Cardiac fibroblast (primary cell): ENCODE measurements around the gene FREM1.

Experiments used
- DNase-seq, 2 donors: peaks; one replicate each; pipeline versions ENCODE4 v3.0.0 to v3.0.0-alpha.2; 2010; ENCODE audit warnings: low read depth in 2 of 2
- H3K4me3 ChIP-seq, 2 donors: replicated peaks in 1 of 2; 1 replicate in 1 of 2; 2 replicates in 1 of 2; pipeline ENCODE4 v1.5.1; 2011; ENCODE audit warnings: low read depth in 2 of 2, low read length in 2 of 2, mild to moderate bottlenecking in 2 of 2, moderate library complexity in 1 of 2
- CTCF ChIP-seq: IDR thresholded peaks from one replicate; pipeline ENCODE4 v1.5.1; 2011; ENCODE audit warnings: low read depth, mild to moderate bottlenecking, low read length, inconsistent platforms

The FREM1 gene

GRCh38 chr9:14793389-14793788 lies 116.8 kb downstream of the FREM1 start:
- no peak overlapping the region for H3K4me3 ChIP-seq
- DNase-seq: no peak
- no peak for TF ChIP-seq CTCF

GRCh38 chr9:14790628-14791027 lies 119.6 kb downstream of the FREM1 start:
- H3K4me3 ChIP-seq: no peak overlapping the region
- no peak for DNase-seq
- TF ChIP-seq CTCF: no peak

GRCh38 chr9:14788846-14789245 lies 121.4 kb downstream of the FREM1 start:
- H3K4me3 ChIP-seq: no peak overlapping the region
- no peak for TF ChIP-seq CTCF
- DNase-seq: no peak

- no peak for DNase-seq
- no peak overlapping the region for H3K4me3 ChIP-seq
- TF ChIP-seq CTCF: no peak
Observed at GRCh38 chr9:14783358-14783757, 126.9 kb downstream of the FREM1 start.

GRCh38 chr9:14782286-14783051 lies 127.8 kb downstream of the FREM1 start:
- no peak for DNase-seq
- no peak overlapping the region for H3K4me3 ChIP-seq
- no peak for TF ChIP-seq CTCF

GRCh38 chr9:14780693-14781092 lies 129.5 kb downstream of the FREM1 start:
- DNase-seq: no peak
- no peak for TF ChIP-seq CTCF

GRCh38 chr9:14780251-14780650 lies 130.0 kb downstream of the FREM1 start:
- TF ChIP-seq CTCF: no peak
- no peak overlapping the region for H3K4me3 ChIP-seq
- DNase-seq: no peak

More at GRCh38 chr9:14780693-14781092, 129.5 kb downstream of the FREM1 start:
- H3K4me3 ChIP-seq: no peak overlapping the region
